ENCODE measurements around the gene EMILIN2.

The EMILIN2 gene

DNA sequence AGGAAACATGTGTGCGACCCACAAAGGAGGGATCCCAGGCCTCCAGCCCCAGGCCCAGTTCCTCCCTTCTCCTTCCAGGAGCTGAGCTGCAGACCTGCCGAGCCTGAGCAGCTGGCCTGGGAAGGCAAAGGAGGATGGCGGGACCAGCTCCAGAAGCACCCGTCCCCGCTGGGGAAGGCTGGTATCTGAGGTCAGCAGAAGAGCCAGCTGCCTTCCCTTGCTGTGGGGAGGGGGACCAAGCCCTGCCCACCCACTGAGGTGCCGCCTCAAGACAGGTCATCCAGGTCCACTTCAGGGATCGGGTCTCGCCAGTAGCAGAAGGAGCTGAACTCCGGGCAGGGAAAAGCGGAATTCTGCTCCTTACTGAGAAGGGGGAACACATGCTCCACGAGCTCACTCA, 73.2 kb downstream of the EMILIN2 start:
- Histone ChIP-seq H3K27ac (ENCODE audit: low read length, poor library complexity, severe bottlenecking) (no peak overlapping the region), H3K9me3 (ENCODE audit: control insufficient read depth, low read length) (no peaks in the 10 kb centered on the region), H3K4me1 (ENCODE audit: control insufficient read depth, insufficient read depth, low read depth, low read length) (peaks cover 15% of the 10 kb centered on the region), H3K9ac (ENCODE audit: low read length) (no peak overlapping the region), H2BK5ac (ENCODE audit: low read depth, low read length, poor library complexity, severe bottlenecking) (no peak overlapping the region), H3K27me3 (ENCODE audit: control insufficient read depth in 1 of 2, insufficient read depth in 1 of 2, low read length in 2 of 2) (no peaks in the 10 kb centered on the region), H4K8ac (ENCODE audit: low read length) (no peak overlapping the region), H2AFZ (ENCODE audit: low read depth, low read length) (no peak overlapping the region), H3K4me3 (ENCODE audit: insufficient read depth in 1 of 2, low read depth in 1 of 2, low read length in 2 of 2) (no peak overlapping the region), H3K18ac (ENCODE audit: low read depth in 1 of 2, low read length in 2 of 2) (no peak overlapping the region), H3K79me1 (replicated peaks; ENCODE audit: low read length, poor library complexity, severe bottlenecking) (peaks cover 12% of the 10 kb centered on the region), H3K14ac (ENCODE audit: low read length in 2 of 2) (no peak overlapping the region), H3K36me3 (ENCODE audit: control insufficient read depth in 1 of 2, insufficient read depth in 2 of 2, low read depth in 1 of 2, low read length in 2 of 2) (peaks cover 62 to 91% of the 10 kb centered on the region in 2 experiments), H3K4ac (ENCODE audit: low read depth in 1 of 2, low read length in 2 of 2) (no peak overlapping the region), H3K4me2 (ENCODE audit: low read length, poor library complexity, severe bottlenecking) (no peak overlapping the region), H2BK120ac (ENCODE audit: low read depth, low read length) (no peak overlapping the region), H4K91ac (ENCODE audit: low read length) (no peak overlapping the region), H2BK15ac (ENCODE audit: low read depth, poor library complexity, severe bottlenecking) (no peak overlapping the region), H2BK12ac (ENCODE audit: low read length in 2 of 2) (no peak overlapping the region), H3K23ac (ENCODE audit: low read length in 2 of 2) (peak overlapping the region in 1 of 2 experiments; percentile 68), H2AK5ac (ENCODE audit: low read length, severe bottlenecking) (no peak overlapping the region)
- WGBS = 95% methylated on average over 11 of the region's 11 CpGs
- no peak for DNase-seq

DNA sequence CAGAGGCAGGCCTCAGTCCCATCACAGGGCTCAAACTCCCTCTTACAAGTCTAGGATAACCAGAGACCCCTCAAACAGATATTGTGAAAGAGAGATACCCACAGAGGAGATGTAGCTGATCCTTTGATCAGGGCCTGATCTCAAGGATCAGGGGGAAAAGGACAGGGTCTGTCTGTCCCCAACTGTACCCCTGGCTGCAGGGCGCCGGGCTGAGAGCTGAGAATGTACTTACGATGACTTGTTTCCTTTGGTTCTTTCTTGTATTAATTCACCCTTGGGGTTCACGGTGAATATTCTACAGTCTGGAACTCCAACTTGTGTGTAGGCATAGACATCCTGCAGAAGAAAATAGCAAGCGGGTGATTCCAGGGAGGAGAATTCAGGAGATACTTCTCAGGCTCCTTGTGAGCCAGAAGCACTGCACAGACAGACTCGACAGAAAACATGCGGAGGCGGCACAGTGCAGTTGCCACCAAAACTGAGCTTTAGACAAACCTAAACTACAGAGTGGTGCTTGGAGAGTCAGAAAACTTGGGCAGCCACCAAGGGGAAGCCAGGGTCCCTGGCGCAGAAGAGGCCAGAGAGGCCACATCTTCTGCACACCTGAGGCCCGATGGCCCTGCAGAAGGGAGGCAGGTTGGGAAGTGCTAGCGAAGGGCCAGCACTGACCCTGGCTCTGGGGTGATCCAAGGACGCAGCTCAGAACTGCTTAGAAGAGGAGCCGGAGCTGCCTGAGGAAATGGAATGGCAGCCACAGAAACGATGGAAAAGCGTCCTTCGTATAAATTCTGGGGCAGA, 73.9 kb downstream of the EMILIN2 start:
- no peak overlapping the region for H3K27ac ChIP-seq (ENCODE audit: low read length, poor library complexity, severe bottlenecking)
- no peaks in the 10 kb centered on the region for H3K9me3 ChIP-seq (ENCODE audit: control insufficient read depth, low read length)
- no peak overlapping the region for H3K9ac ChIP-seq (ENCODE audit: low read length)
- H3K36me3 ChIP-seq (ENCODE audit: control insufficient read depth in 1 of 2, insufficient read depth in 2 of 2, low read depth in 1 of 2, low read length in 2 of 2) = peaks cover 63 to 92% of the 10 kb centered on the region in 2 experiments
- H3K4me2 ChIP-seq (ENCODE audit: low read length, poor library complexity, severe bottlenecking) = no peak overlapping the region
- no peak overlapping the region for H2BK12ac ChIP-seq (ENCODE audit: low read length in 2 of 2)
- no peak overlapping the region for H2BK120ac ChIP-seq (ENCODE audit: low read depth, low read length)
- H3K4me1 ChIP-seq (ENCODE audit: control insufficient read depth, insufficient read depth, low read depth, low read length) = peaks cover 14% of the 10 kb centered on the region
- H4K91ac ChIP-seq (ENCODE audit: low read length) = no peak overlapping the region
- H3K4me3 ChIP-seq (ENCODE audit: insufficient read depth in 1 of 2, low read depth in 1 of 2, low read length in 2 of 2) = no peak overlapping the region
- no peak overlapping the region for H2BK15ac ChIP-seq (ENCODE audit: low read depth, poor library complexity, severe bottlenecking)
- no peak for DNase-seq
- no peaks in the 10 kb centered on the region for H3K27me3 ChIP-seq (ENCODE audit: control insufficient read depth in 1 of 2, insufficient read depth in 1 of 2, low read length in 2 of 2)
- H4K8ac ChIP-seq (ENCODE audit: low read length) = no peak overlapping the region
- H3K4ac ChIP-seq (ENCODE audit: low read depth in 1 of 2, low read length in 2 of 2) = no peak overlapping the region
- H2AK5ac ChIP-seq (ENCODE audit: low read length, severe bottlenecking) = no peak overlapping the region
- no peak overlapping the region for H3K23ac ChIP-seq (ENCODE audit: low read length in 2 of 2)
- no peak overlapping the region for H3K18ac ChIP-seq (ENCODE audit: low read depth in 1 of 2, low read length in 2 of 2)
- H3K79me1 ChIP-seq (replicated peaks; ENCODE audit: low read length, poor library complexity, severe bottlenecking) = peaks cover 9% of the 10 kb centered on the region
- H2BK5ac ChIP-seq (ENCODE audit: low read depth, low read length, poor library complexity, severe bottlenecking) = no peak overlapping the region
- no peak overlapping the region for H3K14ac ChIP-seq (ENCODE audit: low read length in 2 of 2)
- H2AFZ ChIP-seq (ENCODE audit: low read depth, low read length) = no peak overlapping the region
- 97% methylated on average over 16 of the region's 16 CpGs for WGBS

DNA sequence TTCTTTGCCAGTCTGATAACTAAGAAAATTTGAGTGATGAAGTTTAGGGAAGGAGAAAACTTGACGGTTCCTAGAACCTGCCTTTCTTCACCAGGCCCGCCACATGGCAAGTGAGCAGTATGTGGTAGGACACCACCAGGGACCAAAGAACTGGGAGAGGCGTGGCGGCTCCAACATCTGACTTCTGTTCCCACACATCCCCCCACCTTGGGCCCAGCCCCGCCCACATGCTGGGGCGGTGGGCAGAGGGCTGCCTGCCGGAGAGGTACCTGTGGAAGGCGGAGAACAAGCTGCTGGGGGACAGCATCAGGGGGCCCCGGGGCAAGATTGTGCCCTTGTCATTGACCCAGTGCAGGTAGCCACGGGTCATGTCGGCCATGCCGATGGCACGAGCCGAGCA, 75.0 kb downstream of the EMILIN2 start:
- WGBS = 93% methylated on average over 14 of the region's 14 CpGs
- H2BK120ac ChIP-seq (ENCODE audit: low read depth, low read length) = no peak overlapping the region
- H3K4me2 ChIP-seq (ENCODE audit: low read length, poor library complexity, severe bottlenecking) = no peak overlapping the region
- H3K27ac ChIP-seq (ENCODE audit: low read length, poor library complexity, severe bottlenecking) = no peak overlapping the region
- H2BK15ac ChIP-seq (ENCODE audit: low read depth, poor library complexity, severe bottlenecking) = no peak overlapping the region
- H3K9me3 ChIP-seq (ENCODE audit: control insufficient read depth, low read length) = no peaks in the 10 kb centered on the region
- H2BK12ac ChIP-seq (ENCODE audit: low read length in 2 of 2) = no peak overlapping the region
- no peak overlapping the region for H2AFZ ChIP-seq (ENCODE audit: low read depth, low read length)
- H3K4me3 ChIP-seq (ENCODE audit: insufficient read depth in 1 of 2, low read depth in 1 of 2, low read length in 2 of 2) = no peak overlapping the region
- H2AK5ac ChIP-seq (ENCODE audit: low read length, severe bottlenecking) = no peak overlapping the region
- peaks cover 8% of the 10 kb centered on the region for H3K4me1 ChIP-seq (ENCODE audit: control insufficient read depth, insufficient read depth, low read depth, low read length)
- no peak overlapping the region for H3K23ac ChIP-seq (ENCODE audit: low read length in 2 of 2)
- no peak overlapping the region for H4K8ac ChIP-seq (ENCODE audit: low read length)
- H3K27me3 ChIP-seq (ENCODE audit: control insufficient read depth in 1 of 2, insufficient read depth in 1 of 2, low read length in 2 of 2) = no peaks in the 10 kb centered on the region
- no peak for DNase-seq
- H3K4ac ChIP-seq (ENCODE audit: low read depth in 1 of 2, low read length in 2 of 2) = no peak overlapping the region
- H4K91ac ChIP-seq (ENCODE audit: low read length) = no peak overlapping the region
- H3K18ac ChIP-seq (ENCODE audit: low read depth in 1 of 2, low read length in 2 of 2) = no peak overlapping the region
- no peak overlapping the region for H3K9ac ChIP-seq (ENCODE audit: low read length)
- H3K14ac ChIP-seq (ENCODE audit: low read length in 2 of 2) = no peak overlapping the region
- H3K36me3 ChIP-seq (ENCODE audit: control insufficient read depth in 1 of 2, insufficient read depth in 2 of 2, low read depth in 1 of 2, low read length in 2 of 2) = peaks cover 72 to 92% of the 10 kb centered on the region in 2 experiments
- peaks cover 6% of the 10 kb centered on the region for H3K79me1 ChIP-seq (replicated peaks; ENCODE audit: low read length, poor library complexity, severe bottlenecking)
- no peak overlapping the region for H2BK5ac ChIP-seq (ENCODE audit: low read depth, low read length, poor library complexity, severe bottlenecking)

DNA sequence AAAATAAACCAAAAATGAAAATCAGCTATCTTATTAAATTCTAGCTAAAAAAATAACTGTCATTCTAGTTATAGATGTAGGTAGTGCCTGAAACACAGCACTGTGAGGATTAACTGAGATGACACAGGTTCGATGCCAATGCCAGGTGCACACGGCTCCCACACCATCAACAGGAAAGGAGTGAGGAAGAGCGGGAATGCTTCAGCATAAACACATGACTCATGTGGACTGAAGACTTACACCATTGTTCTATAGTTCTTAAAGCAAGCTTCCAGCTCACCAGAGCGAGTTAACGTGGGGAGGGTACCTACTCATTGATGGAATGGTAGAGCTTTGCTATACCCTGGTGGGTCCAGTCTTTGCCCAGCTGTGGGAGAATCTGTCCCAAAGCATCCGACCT, 76.7 kb downstream of the EMILIN2 start:
- no peak overlapping the region for H2BK12ac ChIP-seq (ENCODE audit: low read length in 2 of 2)
- H3K9ac ChIP-seq (ENCODE audit: low read length) = no peak overlapping the region
- peak overlapping the region in 1 of 2 experiments; percentile 18 for H3K4ac ChIP-seq (ENCODE audit: low read depth in 1 of 2, low read length in 2 of 2)
- no peak overlapping the region for H4K8ac ChIP-seq (ENCODE audit: low read length)
- no peak overlapping the region for H2AFZ ChIP-seq (ENCODE audit: low read depth, low read length)
- no peak overlapping the region for H3K27ac ChIP-seq (ENCODE audit: low read length, poor library complexity, severe bottlenecking)
- H3K9me3 ChIP-seq (ENCODE audit: control insufficient read depth, low read length) = no peaks in the 10 kb centered on the region
- H4K91ac ChIP-seq (ENCODE audit: low read length) = no peak overlapping the region
- peaks cover 80 to 96% of the 10 kb centered on the region in 2 experiments for H3K36me3 ChIP-seq (ENCODE audit: control insufficient read depth in 1 of 2, insufficient read depth in 2 of 2, low read depth in 1 of 2, low read length in 2 of 2)
- 74% methylated on average over 6 of the region's 6 CpGs for WGBS
- no peaks in the 10 kb centered on the region for H3K27me3 ChIP-seq (ENCODE audit: control insufficient read depth in 1 of 2, insufficient read depth in 1 of 2, low read length in 2 of 2)
- peak; percentile 38 for DNase-seq
- no peak overlapping the region for H3K4me3 ChIP-seq (ENCODE audit: insufficient read depth in 1 of 2, low read depth in 1 of 2, low read length in 2 of 2)
- H3K14ac ChIP-seq (ENCODE audit: low read length in 2 of 2) = no peak overlapping the region
- peaks cover 11% of the 10 kb centered on the region for H3K79me1 ChIP-seq (replicated peaks; ENCODE audit: low read length, poor library complexity, severe bottlenecking)
- no peak overlapping the region for H3K4me2 ChIP-seq (ENCODE audit: low read length, poor library complexity, severe bottlenecking)
- H2BK15ac ChIP-seq (ENCODE audit: low read depth, poor library complexity, severe bottlenecking) = no peak overlapping the region
- H2BK5ac ChIP-seq (ENCODE audit: low read depth, low read length, poor library complexity, severe bottlenecking) = no peak overlapping the region
- H3K23ac ChIP-seq (ENCODE audit: low read length in 2 of 2) = no peak overlapping the region
- H3K4me1 ChIP-seq (ENCODE audit: control insufficient read depth, insufficient read depth, low read depth, low read length) = peaks cover 3% of the 10 kb centered on the region
- H3K18ac ChIP-seq (ENCODE audit: low read depth in 1 of 2, low read length in 2 of 2) = no peak overlapping the region
- H2BK120ac ChIP-seq (ENCODE audit: low read depth, low read length) = no peak overlapping the region
- no peak overlapping the region for H2AK5ac ChIP-seq (ENCODE audit: low read length, severe bottlenecking)

All from mesenchymal stem cell (in vitro differentiated cells and primary cell).